Stimulated activated CD8-positive, alpha-beta memory T cell treated with anti-CD3 and anti-CD28 coated beads, Interleukin-15, amount 100 ng/mL, for 48 hours (primary cell): Measurements from ENCODE around the gene RHOT1.
"Not testable (repeated sequence)": the region's sequence is repeated elsewhere in the genome, so short reads cannot be mapped to it uniquely, and the experiment has no call there.

Experiments used
- DNase-seq, 2 donors: peaks; one replicate each; pipeline ENCODE4 v3.0.0-alpha.2; 2020; ENCODE audit warnings: low read depth in 2 of 2

The RHOT1 gene

GRCh38 chr17:32124985-32125847 is 17.1 kb upstream of the RHOT1 start:
- no peak for DNase-seq

- no peak for DNase-seq
Measured at GRCh38 chr17:32125848-32126153, 16.5 kb upstream of the RHOT1 start.

- DNase-seq: no peak
Measured at GRCh38 chr17:32126325-32126724, 16.0 kb upstream of the RHOT1 start.

- no peak for DNase-seq
Measured at GRCh38 chr17:32126746-32127145, 15.6 kb upstream of the RHOT1 start.

- DNase-seq: peak; percentile 68 to 69
Measured at GRCh38 chr17:32127158-32127897, 15.0 kb upstream of the RHOT1 start.

- not testable (repeated sequence) for DNase-seq
Measured at GRCh38 chr17:32128470-32128869, 13.8 kb upstream of the RHOT1 start.

- DNase-seq: peak in 1 of 2 donors; percentile 16
Measured at GRCh38 chr17:32135497-32136117, 6.7 kb upstream of the RHOT1 start.

GRCh38 chr17:32136856-32137255 is 5.4 kb upstream of the RHOT1 start:
- DNase-seq: no peak

- DNase-seq: not testable (repeated sequence)
Measured at GRCh38 chr17:32139504-32139903, 2.8 kb upstream of the RHOT1 start.

- no peak for DNase-seq
Measured at GRCh38 chr17:32141258-32141657, 1.0 kb upstream of the RHOT1 start.

GRCh38 chr17:32141679-32142037 is 644 bp upstream of the RHOT1 start:
- DNase-seq: no peak

GRCh38 chr17:32142857-32143526 is 690 bp downstream of the RHOT1 start:
- no peak for DNase-seq

- DNase-seq: no peak
Measured at GRCh38 chr17:32143527-32143870, 1.2 kb downstream of the RHOT1 start.

GRCh38 chr17:32144442-32144841 is 2.1 kb downstream of the RHOT1 start:
- DNase-seq: not testable (repeated sequence)

- no peak for DNase-seq
Measured at GRCh38 chr17:32148351-32148750, 6.0 kb downstream of the RHOT1 start.

GRCh38 chr17:32150358-32150757 is 8.1 kb downstream of the RHOT1 start:
- DNase-seq: no peak

GRCh38 chr17:32152130-32152529 is 9.8 kb downstream of the RHOT1 start:
- no peak for DNase-seq

GRCh38 chr17:32155896-32156295 is 13.6 kb downstream of the RHOT1 start:
- no peak for DNase-seq

- DNase-seq: no peak
Measured at GRCh38 chr17:32156656-32157055, 14.4 kb downstream of the RHOT1 start.

- DNase-seq: no peak
Measured at GRCh38 chr17:32157225-32157624, 14.9 kb downstream of the RHOT1 start.

- no peak for DNase-seq
Measured at GRCh38 chr17:32158870-32159585, 16.7 kb downstream of the RHOT1 start.
